HG02763 (cell line): ENCODE data around the gene TM4SF4.
"Not testable (repeated sequence)": the region's sequence is repeated elsewhere in the genome, so short reads cannot be mapped to it uniquely, and the experiment has no call there.

Experiments
- ATAC-seq: cut with Tn5 transposase; IDR thresholded peaks from one replicate; pipeline ENCODE4 v1.9.1; 2021; ENCODE audit warnings: mild to moderate bottlenecking, moderate library complexity; ENCODE audit not compliant: unreplicated experiment

Gene TM4SF4

GRCh38 chr3:149474250-149474817 is at the start of gene TM4SF4:
Gene TM4SF4, plus strand, starts transcription at chr3:149474697. Its CDS starts 181 bp downstream, at chr3:149474878.
- ATAC-seq, result no peak

- no peak for ATAC-seq
These were observed 49.6 kb upstream of the TM4SF4 start for GRCh38 chr3:149424918-149425317.

GRCh38 chr3:149426325-149426724 is 48.2 kb upstream of the TM4SF4 start:
- ATAC-seq, result no peak

- no peak for ATAC-seq
These were observed 46.4 kb upstream of the TM4SF4 start for GRCh38 chr3:149428087-149428486.

GRCh38 chr3:149430216-149430615 is 44.3 kb upstream of the TM4SF4 start:
- ATAC-seq, result no peak

GRCh38 chr3:149432149-149432548 is 42.3 kb upstream of the TM4SF4 start:
- ATAC-seq, result no peak

GRCh38 chr3:149435996-149436885 is 38.3 kb upstream of the TM4SF4 start:
- ATAC-seq, result no peak

- no peak for ATAC-seq
These were observed 37.2 kb upstream of the TM4SF4 start for GRCh38 chr3:149437286-149437685.

GRCh38 chr3:149437710-149438109 is 36.8 kb upstream of the TM4SF4 start:
- no peak for ATAC-seq

GRCh38 chr3:149438981-149439380 is 35.5 kb upstream of the TM4SF4 start:
- no peak for ATAC-seq

- no peak for ATAC-seq
These were observed 32.9 kb upstream of the TM4SF4 start for GRCh38 chr3:149441642-149442041.

- no peak for ATAC-seq
These were observed 32.5 kb upstream of the TM4SF4 start for GRCh38 chr3:149442043-149442442.

GRCh38 chr3:149442851-149443544 is 31.5 kb upstream of the TM4SF4 start:
- ATAC-seq, result no peak

- ATAC-seq, result no peak
These were observed 31.0 kb upstream of the TM4SF4 start for GRCh38 chr3:149443545-149443912.

GRCh38 chr3:149444867-149445266 is 29.6 kb upstream of the TM4SF4 start:
- not testable (repeated sequence) for ATAC-seq

- no peak for ATAC-seq
These were observed 26.1 kb upstream of the TM4SF4 start for GRCh38 chr3:149448331-149448831.

- no peak for ATAC-seq
These were observed 25.3 kb upstream of the TM4SF4 start for GRCh38 chr3:149449182-149449581.

- ATAC-seq, result no peak
These were observed 24.7 kb upstream of the TM4SF4 start for GRCh38 chr3:149449799-149450198.

- no peak for ATAC-seq
These were observed 24.2 kb upstream of the TM4SF4 start for GRCh38 chr3:149450281-149450680.

GRCh38 chr3:149452036-149452435 is 22.5 kb upstream of the TM4SF4 start:
- no peak for ATAC-seq

- no peak for ATAC-seq
These were observed 21.2 kb upstream of the TM4SF4 start for GRCh38 chr3:149453140-149453805.
